ENCODE data around the gene DDTL.
"Not testable (repeated sequence)": the region's sequence is repeated elsewhere in the genome, so short reads cannot be mapped to it uniquely, and the experiment has no call there.

Gene DDTL

GRCh38 chr22:23954991-23955305, 11.7 kb upstream of the DDTL start:
- not testable (repeated sequence) for H3K36me3 Mint-ChIP-seq, H3K9me3 Mint-ChIP-seq, H3K4me3 Mint-ChIP-seq, H3K4me1 Mint-ChIP-seq, ATAC-seq, H3K27ac Mint-ChIP-seq, H3K27me3 Mint-ChIP-seq

- H3K27me3 Mint-ChIP-seq, H3K4me1 Mint-ChIP-seq, H3K36me3 Mint-ChIP-seq, H3K9me3 Mint-ChIP-seq, ATAC-seq, H3K27ac Mint-ChIP-seq, H3K4me3 Mint-ChIP-seq: not testable (repeated sequence)
Observed at GRCh38 chr22:23955886-23956285, 10.8 kb upstream of the DDTL start.

GRCh38 chr22:23956301-23956900, 10.3 kb upstream of the DDTL start:
- H3K36me3 Mint-ChIP-seq, H3K4me1 Mint-ChIP-seq, H3K4me3 Mint-ChIP-seq, H3K9me3 Mint-ChIP-seq, H3K27me3 Mint-ChIP-seq: not testable (repeated sequence)
- H3K27ac Mint-ChIP-seq, result peak overlapping the region; percentile 60
- peak; percentile 80 for ATAC-seq

- H3K9me3 Mint-ChIP-seq, H3K27me3 Mint-ChIP-seq, H3K4me3 Mint-ChIP-seq, H3K36me3 Mint-ChIP-seq, ATAC-seq, H3K27ac Mint-ChIP-seq, H3K4me1 Mint-ChIP-seq: not testable (repeated sequence)
Observed at GRCh38 chr22:23961084-23961771, 5.5 kb upstream of the DDTL start, which contains the start of gene GSTT2B. TSS of gene GSTT2B (minus strand) at chr22:23961195. CDS start at chr22:23961131, 64 bp downstream.

- Mint-ChIP-seq H3K36me3 (peaks cover 21% of the 10 kb centered on the region), H3K4me1 (peaks cover 17% of the 10 kb centered on the region)
- H3K27ac Mint-ChIP-seq, H3K4me3 Mint-ChIP-seq, H3K9me3 Mint-ChIP-seq, H3K27me3 Mint-ChIP-seq: not testable (repeated sequence)
- ATAC-seq, result peak; percentile 75
Observed at GRCh38 chr22:23966094-23966493, 594 bp upstream of the DDTL start.

- H3K36me3 Mint-ChIP-seq, result peaks cover 29% of the 10 kb centered on the region
- H3K27me3 Mint-ChIP-seq, result no peaks in the 10 kb centered on the region
- no peak overlapping the region for H3K4me3 Mint-ChIP-seq
- H3K4me1 Mint-ChIP-seq, result peaks cover 27% of the 10 kb centered on the region
- no peak overlapping the region for H3K27ac Mint-ChIP-seq
- H3K9me3 Mint-ChIP-seq, result no peaks in the 10 kb centered on the region
- ATAC-seq, result no peak
Observed at GRCh38 chr22:23969071-23969470, 2.4 kb downstream of the DDTL start.

GRCh38 chr22:23970201-23970641, 3.5 kb downstream of the DDTL start:
- ATAC-seq, result no peak
- peaks cover 27% of the 10 kb centered on the region for H3K4me1 Mint-ChIP-seq

GRCh38 chr22:23970816-23971486, 4.3 kb downstream of the DDTL start:
- no peak overlapping the region for H3K4me3 Mint-ChIP-seq
- no peaks in the 10 kb centered on the region for H3K9me3 Mint-ChIP-seq
- no peak for ATAC-seq
- H3K27me3 Mint-ChIP-seq, result no peaks in the 10 kb centered on the region
- H3K27ac Mint-ChIP-seq, result no peak overlapping the region
- peaks cover 29% of the 10 kb centered on the region for H3K36me3 Mint-ChIP-seq
- peaks cover 27% of the 10 kb centered on the region for H3K4me1 Mint-ChIP-seq

More at GRCh38 chr22:23970201-23970641, 3.5 kb downstream of the DDTL start:
- no peaks in the 10 kb centered on the region for H3K27me3 Mint-ChIP-seq
- H3K27ac Mint-ChIP-seq, result no peak overlapping the region
- H3K4me3 Mint-ChIP-seq, result no peak overlapping the region
- H3K36me3 Mint-ChIP-seq, result peaks cover 29% of the 10 kb centered on the region
- no peaks in the 10 kb centered on the region for H3K9me3 Mint-ChIP-seq

- Mint-ChIP-seq H3K36me3 (peaks cover 29% of the 10 kb centered on the region), H3K4me1 (peaks cover 27% of the 10 kb centered on the region)
- not testable (repeated sequence) for H3K27me3 Mint-ChIP-seq, H3K27ac Mint-ChIP-seq, ATAC-seq, H3K4me3 Mint-ChIP-seq, H3K9me3 Mint-ChIP-seq
Observed at GRCh38 chr22:23971927-23972326, 5.2 kb downstream of the DDTL start.

GRCh38 chr22:23974345-23974744, 7.7 kb downstream of the DDTL start, which contains the start of gene DDT:
TSS of gene DDT (minus strand) at chr22:23974441. CDS start at chr22:23974414, 27 bp downstream.
- H3K9me3 Mint-ChIP-seq, H3K27ac Mint-ChIP-seq, H3K27me3 Mint-ChIP-seq, H3K4me3 Mint-ChIP-seq: not testable (repeated sequence)
- peaks cover 23% of the 10 kb centered on the region for H3K4me1 Mint-ChIP-seq
- ATAC-seq, result peak; percentile 98
- peaks cover 25% of the 10 kb centered on the region for H3K36me3 Mint-ChIP-seq

GRCh38 chr22:23974836-23975352, 8.2 kb downstream of the DDTL start:
- not testable (repeated sequence) for H3K4me3 Mint-ChIP-seq, H3K27me3 Mint-ChIP-seq, H3K27ac Mint-ChIP-seq, H3K9me3 Mint-ChIP-seq
- H3K36me3 Mint-ChIP-seq, result peaks cover 20% of the 10 kb centered on the region
- ATAC-seq, result peak; percentile 72
- peaks cover 22% of the 10 kb centered on the region for H3K4me1 Mint-ChIP-seq

GRCh38 chr22:23977304-23977703, 10.6 kb downstream of the DDTL start:
- ATAC-seq, H3K36me3 Mint-ChIP-seq, H3K27ac Mint-ChIP-seq, H3K9me3 Mint-ChIP-seq, H3K4me3 Mint-ChIP-seq, H3K4me1 Mint-ChIP-seq, H3K27me3 Mint-ChIP-seq: not testable (repeated sequence)

- not testable (repeated sequence) for H3K4me1 Mint-ChIP-seq, H3K27me3 Mint-ChIP-seq, H3K9me3 Mint-ChIP-seq, ATAC-seq, H3K36me3 Mint-ChIP-seq, H3K27ac Mint-ChIP-seq, H3K4me3 Mint-ChIP-seq
Observed at GRCh38 chr22:23979557-23980240, 13.0 kb downstream of the DDTL start, which contains the start of gene GSTT2. TSS of gene GSTT2 (plus strand) at chr22:23980134.

GRCh38 chr22:23980567-23980966, 13.9 kb downstream of the DDTL start:
- not testable (repeated sequence) for H3K27ac Mint-ChIP-seq, H3K36me3 Mint-ChIP-seq, H3K4me3 Mint-ChIP-seq, H3K27me3 Mint-ChIP-seq, H3K9me3 Mint-ChIP-seq, ATAC-seq, H3K4me1 Mint-ChIP-seq

GRCh38 chr22:23984430-23984829, 17.7 kb downstream of the DDTL start:
- no peaks in the 10 kb centered on the region for H3K9me3 Mint-ChIP-seq
- no peaks in the 10 kb centered on the region for H3K27me3 Mint-ChIP-seq
- H3K36me3 Mint-ChIP-seq, result no peaks in the 10 kb centered on the region
- no peak overlapping the region for H3K27ac Mint-ChIP-seq
- H3K4me3 Mint-ChIP-seq, result no peak overlapping the region
- H3K4me1 Mint-ChIP-seq, result peaks cover 5% of the 10 kb centered on the region
- ATAC-seq, result peak; percentile 69

Data from stimulated activated memory B cell treated with anti-CD40 and anti-IgM and Interleukin-4, amounts not matched to agents 10 μg/mL and 1 μg/mL and 100 μg/mL, for 72 hours (primary cell).